Ramos (cell line): ENCODE measurements around the gene TMEM109.

ENCODE experiments used
- in situ Hi-C: fragments of 300-500 bp; cut with MboI; formaldehyde crosslinking; loops from one replicate; pipeline ENCODE4 v1.14.3; 2022; ENCODE audit warnings: low sequenced_read_pairs; ENCODE audit not compliant: unreplicated experiment

TMEM109 gene

DNA sequence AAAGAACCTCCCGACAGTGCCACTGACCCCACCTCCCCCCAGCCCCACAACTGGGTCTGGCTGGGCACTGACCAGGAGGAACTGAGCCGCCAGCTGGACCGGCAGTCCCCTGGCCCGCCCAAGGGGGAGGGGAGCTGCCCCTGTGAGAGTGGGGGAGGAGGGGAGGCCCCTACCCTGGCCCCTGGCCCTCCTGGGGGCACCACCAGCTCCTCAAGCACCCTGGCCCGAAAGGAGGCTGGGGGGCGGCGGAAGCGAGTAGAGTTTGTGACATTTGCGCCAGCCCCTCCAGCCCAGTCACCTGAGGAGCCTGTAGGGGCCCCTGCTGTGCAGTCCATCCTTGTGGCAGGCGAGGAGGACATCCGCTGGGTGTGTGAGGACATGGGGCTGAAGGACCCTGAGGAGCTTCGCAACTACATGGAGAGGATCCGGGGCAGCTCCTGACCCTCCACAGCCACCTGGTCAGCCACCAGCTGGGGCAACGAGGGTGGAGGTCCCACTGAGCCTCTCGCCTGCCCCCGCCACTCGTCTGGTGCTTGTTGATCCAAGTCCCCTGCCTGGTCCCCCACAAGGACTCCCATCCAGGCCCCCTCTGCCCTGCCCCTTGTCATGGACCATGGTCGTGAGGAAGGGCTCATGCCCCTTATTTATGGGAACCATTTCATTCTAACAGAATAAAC is 22.6 kb downstream of the TMEM109 start:
- in situ Hi-C loops: no loop called here

DNA sequence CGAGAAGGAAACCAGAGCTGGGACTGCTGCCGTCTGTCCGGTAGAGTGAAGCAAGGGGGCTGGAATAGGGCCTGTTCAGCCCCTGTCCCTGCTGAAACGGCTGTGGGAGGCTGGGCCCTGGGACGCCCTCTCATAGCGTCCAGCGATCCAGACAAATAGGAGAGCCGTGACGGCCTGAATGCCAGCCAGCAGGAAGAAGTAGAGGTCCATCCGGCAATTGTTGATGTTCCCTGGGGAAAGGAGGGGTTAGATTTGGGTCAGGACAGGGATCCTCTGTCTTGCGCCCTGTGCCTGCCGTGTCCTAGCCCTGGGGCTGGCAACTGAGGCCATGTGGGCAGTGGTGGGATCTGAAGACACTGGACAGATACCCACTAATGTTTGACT is 23.2 kb downstream of the TMEM109 start:
- in situ Hi-C loops: no loop called here

DNA sequence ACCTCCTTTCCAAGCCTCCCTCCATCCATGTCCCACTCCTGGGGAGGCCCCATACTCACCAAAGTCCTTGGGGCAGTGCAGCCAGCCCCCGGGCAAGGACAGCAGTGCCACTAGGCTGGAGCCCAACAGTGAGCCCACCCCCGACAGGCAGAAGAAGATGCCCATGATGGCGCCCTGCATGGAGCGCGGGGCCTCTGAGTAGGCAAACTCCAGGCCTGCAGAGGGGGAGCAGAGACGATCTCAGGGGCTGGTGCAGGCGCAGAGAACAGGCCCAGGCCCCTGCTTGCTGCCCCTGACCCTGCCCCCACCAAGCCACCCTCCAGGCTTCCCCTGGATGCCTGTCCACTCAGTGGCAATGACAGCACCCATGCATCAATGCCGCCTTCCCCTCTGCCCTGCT is 23.9 kb downstream of the TMEM109 start:
- in situ Hi-C loops: no loop called here

DNA sequence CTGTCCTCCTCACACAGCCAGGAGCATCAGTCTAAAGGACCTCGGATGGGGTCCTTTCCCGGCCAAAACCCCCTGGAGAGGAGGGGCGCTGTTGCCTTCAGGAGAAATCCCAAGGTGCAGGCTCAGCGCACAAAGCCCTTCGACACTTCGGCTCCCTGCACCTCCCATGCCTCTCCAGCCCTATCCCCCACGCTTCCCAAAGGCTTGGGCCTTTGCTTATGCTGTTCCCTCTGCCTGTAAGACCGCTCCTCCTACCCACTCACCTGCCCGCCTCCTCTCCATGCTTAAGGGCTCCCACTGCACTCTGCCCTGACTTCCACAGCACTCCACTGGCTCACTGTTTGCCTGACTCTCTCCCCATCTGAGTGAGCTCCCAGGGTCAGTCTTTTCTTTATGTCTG is 24.5 kb downstream of the TMEM109 start:
- in situ Hi-C loops: no loop called here

DNA sequence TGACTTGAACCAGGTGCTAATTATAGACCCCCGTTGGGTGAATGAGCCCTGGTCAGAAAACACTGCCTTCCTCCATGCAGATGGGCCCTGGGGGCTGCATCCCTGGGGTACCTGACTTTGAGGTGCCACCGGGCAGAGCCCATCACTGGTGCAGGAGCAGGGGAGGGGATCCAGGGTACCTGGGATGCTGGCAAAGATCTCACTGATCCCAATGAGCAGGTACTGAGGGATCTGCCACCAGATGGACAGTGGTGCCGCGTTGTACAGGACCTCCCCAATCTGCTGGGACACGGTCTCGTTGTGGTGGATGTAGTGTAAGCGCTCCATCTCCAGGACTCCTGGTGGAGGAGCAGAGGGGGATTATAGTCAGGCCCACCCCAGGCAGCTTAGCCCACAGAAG is 25.3 kb downstream of the TMEM109 start:
- in situ Hi-C loops: no loop called here

DNA sequence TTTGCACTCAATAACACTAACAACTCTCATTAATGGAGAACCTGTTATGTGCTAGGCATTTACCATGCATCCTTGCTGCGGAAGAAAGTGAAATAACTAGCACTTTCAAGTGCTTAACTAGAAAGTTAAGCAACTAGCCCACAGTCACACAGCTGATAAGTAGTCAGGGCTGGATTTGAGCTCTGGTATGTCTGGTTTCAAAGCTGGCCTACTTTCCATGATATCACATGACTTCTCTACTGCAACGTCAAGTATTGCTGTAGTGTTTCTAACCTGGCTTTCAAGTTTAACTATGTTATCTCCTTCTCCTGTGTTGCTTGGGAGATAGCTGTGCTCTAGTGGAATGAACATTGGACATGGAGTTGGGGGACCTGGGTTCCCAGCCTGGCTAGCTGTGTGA is 25.9 kb downstream of the TMEM109 start:
- in situ Hi-C loops: no loop called here

DNA sequence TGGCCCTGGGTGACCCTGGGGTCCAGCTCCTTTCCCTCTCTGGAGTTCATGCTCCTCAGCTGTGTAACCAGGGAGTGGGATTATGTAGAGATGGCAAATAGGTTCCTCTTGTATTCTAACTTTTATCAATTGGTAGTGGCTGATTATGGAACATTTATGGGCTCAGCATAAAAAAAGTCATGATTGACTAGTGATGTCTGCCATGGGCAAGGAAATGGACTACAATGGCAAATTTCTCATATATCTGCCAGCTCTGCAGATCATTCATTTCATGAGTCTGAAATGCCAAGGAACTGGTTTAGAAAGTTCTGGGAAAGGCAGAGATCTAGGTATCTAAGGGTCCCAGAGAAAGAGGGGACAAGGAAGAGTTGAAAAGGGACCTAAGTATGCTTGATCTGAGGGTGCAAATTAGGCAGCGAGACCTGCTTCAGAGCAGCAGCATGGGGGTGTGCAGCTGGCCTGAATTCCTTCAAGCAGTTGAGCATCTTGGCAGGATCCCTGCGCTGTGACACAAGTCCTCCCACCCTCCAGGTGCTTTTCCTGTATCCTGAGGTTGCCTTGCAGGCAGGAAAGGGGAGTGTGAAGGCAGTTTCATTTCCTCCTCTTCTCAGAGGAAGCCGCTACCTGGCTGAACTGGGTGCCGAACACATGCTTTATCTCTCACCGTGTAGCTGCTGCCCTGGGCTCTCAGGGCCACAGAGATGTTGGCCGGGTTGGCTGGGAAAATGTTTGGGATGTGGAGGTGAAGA is 27.6 kb downstream of the TMEM109 start:
- in situ Hi-C loops: no loop called here

DNA sequence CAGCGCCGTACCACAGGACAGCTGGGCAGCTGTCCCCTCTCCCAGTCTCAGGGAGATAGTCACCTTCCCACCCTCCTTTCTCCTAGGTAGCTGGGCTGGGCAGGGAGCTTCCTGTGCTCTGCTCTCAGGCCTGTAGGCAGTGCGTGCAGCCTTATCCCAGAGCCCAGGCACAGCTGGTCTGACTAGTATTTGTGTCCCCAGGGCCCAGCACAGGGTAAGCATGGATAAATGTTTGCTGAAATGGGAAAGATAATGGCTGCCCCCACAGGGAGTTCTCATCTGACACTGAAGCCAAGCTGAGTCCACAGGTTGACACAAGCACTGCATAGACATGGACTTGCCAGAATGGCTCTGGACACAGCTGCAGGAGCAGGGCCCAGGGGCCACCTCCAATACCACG is 28.3 kb downstream of the TMEM109 start:
- in situ Hi-C loops: no loop called here

DNA sequence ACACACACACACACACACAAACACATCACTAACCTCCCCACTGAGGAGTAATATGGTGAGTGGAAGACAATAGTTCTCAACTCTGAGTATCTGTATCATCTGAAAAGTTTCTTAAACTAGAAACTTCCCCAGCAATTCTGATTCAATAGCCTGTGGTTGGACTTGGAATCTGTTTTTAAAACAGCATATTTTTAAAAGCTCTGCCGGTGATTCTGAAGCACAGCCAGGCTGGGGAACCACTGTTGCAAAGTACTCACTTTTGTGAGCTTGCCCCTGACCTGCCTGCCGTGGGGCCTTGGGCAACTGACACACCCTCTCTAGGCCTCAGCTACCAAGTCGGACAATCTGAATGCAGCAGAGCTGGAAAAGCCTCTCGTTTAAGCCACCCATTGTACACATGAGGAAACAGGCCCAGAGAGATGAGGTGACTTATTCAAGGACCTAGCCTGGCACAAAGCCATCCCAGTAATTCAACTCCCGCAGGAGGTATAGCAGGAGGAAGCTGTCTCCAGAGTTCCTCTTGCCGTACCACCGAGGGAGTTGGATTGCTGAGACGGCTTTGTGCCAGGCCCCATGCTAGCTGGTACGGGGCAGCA is 29.1 kb downstream of the TMEM109 start:
- in situ Hi-C loops: no loop called here

DNA sequence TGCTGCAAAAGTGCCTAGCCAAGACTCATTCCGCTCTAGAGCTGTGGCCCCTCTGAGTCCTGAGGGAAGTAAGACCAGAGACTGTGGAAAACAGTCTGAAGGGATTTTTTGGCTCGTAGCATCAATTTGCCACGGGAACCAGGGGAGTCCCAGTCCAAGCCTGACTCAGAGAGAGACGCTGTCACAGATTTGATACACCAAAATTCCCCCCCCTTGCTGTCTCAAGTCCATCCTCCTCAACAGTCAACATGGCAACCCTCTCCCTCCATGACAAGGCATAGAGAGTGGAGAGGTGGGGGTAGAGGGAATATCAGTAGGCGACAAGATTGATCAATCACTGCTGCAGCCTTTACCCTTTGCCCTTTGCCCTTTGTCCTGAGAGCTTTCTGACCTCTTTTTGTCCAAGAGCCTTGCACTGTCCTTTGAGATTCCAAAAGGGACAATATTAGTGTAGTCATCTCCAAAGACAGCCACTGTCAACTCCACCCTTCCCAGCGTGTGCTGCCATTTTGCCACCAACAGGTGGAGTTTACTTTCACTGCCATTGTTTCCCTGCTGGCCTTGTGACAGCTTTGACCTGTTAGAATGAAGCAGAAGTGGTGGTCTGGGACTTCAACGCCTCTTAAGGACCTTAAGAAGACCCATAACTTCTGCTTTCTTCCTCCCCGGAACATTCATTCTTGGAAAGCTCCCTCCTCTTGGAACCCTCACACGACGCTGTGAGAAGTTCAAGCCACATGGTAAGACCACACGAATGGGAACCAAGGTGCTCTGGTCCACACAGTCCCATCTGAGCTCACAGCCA is 30.7 kb downstream of the TMEM109 start:
- in situ Hi-C loops: no loop called here

DNA sequence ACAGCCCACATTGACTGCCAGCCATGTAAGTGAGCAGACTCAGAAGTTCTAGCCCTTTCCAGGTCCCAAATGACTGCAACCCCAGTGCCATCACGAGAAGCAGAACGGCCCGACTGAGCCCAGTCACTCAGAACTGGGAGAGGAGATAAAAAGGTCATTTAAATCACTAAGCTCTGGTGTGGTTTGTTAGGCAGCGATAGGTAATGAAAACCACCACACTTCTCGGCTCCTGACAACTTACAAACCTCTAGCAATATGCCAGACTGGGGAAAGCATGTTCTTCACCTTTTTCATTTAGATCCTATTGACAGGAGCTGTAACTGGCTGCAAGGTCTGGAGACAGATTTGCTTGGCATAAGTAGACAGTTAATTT is 31.3 kb downstream of the TMEM109 start:
- in situ Hi-C loops: no loop called here

DNA sequence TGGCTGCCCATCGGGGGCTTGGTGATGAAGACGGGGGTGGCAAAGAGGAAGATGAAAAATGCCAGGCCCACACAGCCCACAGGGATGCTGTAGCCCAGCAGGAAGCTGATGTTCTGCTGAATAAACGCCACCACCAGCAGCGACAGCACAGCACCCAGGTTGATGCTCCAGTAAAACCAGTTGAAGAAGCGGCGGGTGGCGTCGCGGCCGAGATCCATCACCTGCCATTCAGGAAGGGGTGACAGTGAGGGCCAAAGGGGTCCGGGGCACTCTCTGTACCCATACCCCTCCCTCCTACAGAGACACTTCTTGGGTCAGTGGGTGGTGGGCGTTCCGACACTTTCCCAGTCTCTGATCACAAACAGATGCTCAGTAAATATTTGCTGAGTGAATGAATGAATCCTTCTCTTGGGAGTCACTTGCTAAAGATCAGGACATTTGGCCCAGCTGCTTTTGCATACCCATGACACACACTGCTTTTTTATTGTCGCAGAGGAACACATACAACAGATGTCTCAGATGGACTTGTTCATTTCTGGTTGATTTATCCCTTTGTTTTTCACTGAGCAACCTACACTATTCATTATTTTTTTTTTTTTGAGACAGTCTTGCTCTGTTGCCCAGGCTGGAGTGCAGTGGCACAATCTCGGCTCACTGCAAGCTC is 32.8 kb downstream of the TMEM109 start:
- in situ Hi-C loops: no loop called here

DNA sequence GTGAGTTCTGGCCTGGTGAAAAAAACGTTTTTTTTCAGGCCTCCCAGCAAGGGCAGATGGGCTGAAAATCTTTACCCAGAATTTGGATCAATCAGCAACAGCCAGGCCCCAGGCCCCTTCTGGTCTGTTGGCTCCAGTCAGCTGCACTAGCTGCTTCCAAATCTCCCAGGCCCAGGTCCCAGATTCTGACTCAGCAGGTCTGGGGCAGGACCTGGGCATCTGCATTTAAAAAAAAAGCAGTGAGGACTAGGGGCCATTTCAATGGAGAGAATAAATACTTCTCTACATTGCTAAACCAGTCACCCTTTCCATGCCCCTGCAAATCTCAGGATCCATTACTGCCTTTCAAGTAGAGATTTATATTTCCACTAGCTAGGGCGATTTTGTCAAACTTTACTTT is 33.7 kb downstream of the TMEM109 start:
- in situ Hi-C loops: no loop called here

DNA sequence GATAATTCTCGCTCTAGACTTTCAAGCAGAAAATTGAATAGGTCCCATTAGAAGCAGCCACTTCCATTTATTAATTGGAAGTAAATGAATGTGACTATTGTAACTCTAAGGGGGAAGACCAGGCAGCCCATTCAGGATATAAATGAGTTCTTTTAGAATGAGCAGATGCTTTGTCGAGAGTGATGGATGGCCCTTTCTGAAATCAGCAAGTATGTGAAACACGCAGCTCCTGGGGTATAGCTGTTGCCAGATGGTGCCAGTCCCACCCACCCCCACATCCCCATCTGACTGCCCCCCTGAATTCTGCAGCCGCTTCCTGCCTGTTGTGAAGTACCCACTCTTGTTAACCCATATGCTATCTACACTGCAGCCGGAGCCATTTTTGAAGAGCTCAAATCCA is 34.3 kb downstream of the TMEM109 start:
- in situ Hi-C loops: no loop called here

DNA sequence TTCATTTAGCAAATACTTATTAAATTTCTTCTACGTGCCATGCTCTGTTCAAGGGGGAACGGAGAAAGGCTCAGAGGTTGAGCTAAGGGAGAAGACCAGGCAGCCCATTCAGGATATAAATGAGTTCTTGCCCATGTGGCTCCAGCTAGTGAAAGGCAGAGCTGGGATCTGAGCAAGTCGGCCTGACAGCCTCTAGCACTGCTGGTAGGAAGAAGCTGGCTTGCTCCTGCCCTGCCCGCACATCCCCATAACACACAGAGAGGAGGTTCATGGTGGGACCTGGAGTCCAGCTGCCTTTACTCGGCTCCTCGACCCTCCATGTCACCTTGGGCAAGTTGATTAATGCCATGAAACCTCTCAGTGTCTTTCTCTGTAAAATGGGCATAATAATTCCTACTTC is 36.1 kb downstream of the TMEM109 start:
- in situ Hi-C loops: no loop called here

DNA sequence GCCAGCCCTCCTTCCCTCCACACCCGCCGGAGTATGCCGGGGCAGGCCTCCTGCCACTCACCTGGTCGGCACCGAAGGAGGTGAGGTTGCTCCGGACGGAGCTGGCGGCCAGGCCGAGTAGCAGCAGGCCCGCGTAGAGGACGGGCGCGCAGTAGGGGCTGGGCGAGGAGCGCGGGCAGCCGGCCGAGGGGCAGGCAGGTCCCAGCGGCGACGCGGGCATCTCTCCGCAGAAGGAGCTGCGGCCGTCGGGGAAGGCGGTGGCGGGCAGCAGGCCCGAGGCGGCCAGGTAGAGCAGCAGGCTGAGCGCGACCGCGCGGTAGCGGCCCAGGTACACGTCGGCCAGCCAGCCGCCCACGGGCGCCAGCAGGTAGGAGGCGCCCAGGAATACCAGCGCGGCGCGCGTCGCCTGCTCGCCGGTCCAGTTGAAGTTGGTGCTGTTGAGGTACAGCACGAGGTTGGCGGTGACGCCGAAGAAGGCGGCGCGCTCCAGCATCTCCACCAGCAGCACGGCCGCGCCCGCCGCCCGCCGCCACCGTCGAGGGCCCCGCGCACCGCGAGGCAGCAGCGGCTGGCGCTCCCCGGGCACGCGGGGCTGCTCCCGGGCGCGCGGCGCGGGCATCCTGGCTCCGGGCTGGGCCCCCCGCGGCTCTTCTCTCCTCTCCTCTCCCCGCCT is 37.1 kb downstream of the TMEM109 start:
- in situ Hi-C loops: no loop called here

DNA sequence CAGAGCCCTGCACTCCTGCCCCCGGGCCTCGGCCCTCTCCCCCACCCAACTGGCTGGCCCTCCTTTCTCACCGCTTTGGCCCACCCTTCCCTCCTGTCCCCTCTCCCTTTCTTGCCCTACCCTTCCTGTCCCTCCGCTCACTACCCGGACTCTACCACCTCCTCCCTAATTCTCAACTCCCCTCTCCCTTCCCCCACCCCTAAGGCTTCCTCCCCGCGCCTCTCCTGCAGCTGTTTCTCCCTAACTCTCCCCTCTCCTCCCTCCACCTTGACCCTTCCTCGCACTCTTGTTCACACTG is 37.6 kb downstream of the TMEM109 start:
- in situ Hi-C loops: no loop called here

DNA sequence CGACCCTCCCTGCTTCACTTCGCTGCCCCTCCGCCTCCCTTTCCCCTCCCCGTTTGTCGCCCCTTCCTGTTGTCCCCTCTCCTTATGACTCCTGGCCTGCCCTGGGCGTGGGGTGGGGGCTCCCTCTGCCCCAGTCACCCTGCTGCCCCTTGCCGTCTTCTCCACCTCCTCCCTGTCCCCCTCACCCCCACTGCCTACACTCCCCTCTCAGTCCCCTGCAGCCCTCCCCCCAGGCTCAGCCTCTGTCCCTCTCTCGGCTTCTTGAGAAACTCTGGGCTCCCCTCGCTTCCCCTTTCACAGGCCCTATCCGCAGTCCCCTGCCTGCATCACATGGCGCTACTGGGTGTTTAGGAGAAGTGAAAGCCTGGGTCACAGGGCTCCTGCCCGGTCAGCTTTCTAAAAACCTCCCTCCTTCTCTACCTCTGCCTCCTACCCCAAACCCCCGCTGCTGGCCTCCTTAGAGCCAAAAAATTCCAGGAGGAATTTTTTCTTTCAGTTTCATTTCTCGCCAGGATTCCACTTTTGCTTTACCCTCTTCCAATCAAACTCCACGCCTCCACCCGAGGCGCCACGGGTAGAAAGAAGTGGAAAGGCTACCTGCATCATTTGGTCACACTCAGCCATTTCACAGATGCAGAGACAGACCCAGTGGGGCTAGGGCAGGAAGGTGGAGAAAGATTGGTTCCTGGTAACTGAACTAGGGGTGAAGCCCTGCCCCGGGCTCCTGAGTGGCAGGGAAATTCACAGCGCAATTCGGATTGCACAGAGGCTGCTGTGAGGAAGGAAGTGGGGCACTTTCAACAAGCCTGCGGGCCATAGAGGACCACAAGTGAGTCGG is 38.2 kb downstream of the TMEM109 start, which contains the start of gene SLC15A3:
TSS of gene SLC15A3 (minus strand) at position 273 of the 838 bp plus-strand sequence. CDS start 625 bp downstream, outside the sequence.
- in situ Hi-C loops: no loop called here

DNA sequence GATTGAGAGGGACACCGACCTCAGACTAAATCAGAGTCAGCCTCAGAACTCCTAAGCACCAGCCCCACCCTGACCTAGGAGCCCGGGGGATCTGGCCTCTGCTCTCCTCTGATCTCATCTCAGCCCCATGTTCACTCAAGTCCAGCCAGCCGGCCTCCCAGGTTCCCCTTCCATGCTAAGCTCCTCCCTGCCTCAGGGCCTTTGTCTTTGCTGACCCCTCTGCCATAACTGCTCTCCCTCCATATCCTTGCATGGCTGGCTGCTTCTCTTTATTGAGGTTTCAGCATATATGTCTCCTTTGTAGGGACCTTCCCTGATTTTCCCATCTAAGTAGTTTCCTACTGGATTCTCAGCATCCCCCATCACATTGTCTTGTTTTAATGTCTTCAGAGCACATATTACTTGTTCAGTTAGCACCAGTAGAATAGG is 38.8 kb downstream of the TMEM109 start:
- in situ Hi-C loops: no loop called here
